Smooth muscle cell (in vitro differentiated cells): Measurements from ENCODE around the gene COG2. TPM values are rescaled to one million over a fixed set of nuclear protein-coding genes. Genes with fewer than 3 reads are reported as not detected.

Experiments
- DNase-seq: peaks from one replicate; lab custom pipeline; 2025; ENCODE audit not compliant: unreplicated experiment; lab: John Stamatoyannopoulos, UW
- H2AFZ ChIP-seq: fragments of 200-600 bp; sonication (generic); 2 replicates; pipeline ENCODE4 v1.6.0; 2016; ENCODE audit warnings: antibody characterized with exemption, low read depth, mild to moderate bottlenecking
- H3F3A ChIP-seq: fragments of 200-600 bp; sonication (generic); 2 replicates; pipeline ENCODE4 v1.6.0; 2017; ENCODE audit warnings: antibody characterized with exemption, low read depth
- H3K27ac ChIP-seq: fragments of 200-600 bp; sonication (generic); 2 replicates; pipeline ENCODE4 v1.5.1; 2016; ENCODE audit warnings: low read depth, mild to moderate bottlenecking
- H3K27me3 ChIP-seq: fragments of 200-600 bp; sonication (generic); 2 replicates; pipeline ENCODE4 v1.6.1; 2016; ENCODE audit warnings: low read depth, mild to moderate bottlenecking
- H3K36me3 ChIP-seq: fragments of 200-600 bp; sonication (generic); 2 replicates; pipeline ENCODE4 v1.5.1; 2016; ENCODE audit warnings: low read depth
- H3K4me1 ChIP-seq: fragments of 200-600 bp; sonication (generic); 2 replicates; pipeline ENCODE4 v1.5.1; 2016; ENCODE audit warnings: low read depth
- H3K4me2 ChIP-seq: fragments of 200-600 bp; sonication (generic); 2 replicates; pipeline ENCODE4 v1.6.0; 2016; ENCODE audit warnings: mild to moderate bottlenecking
- H3K4me3 ChIP-seq: fragments of 200-600 bp; sonication (generic); 2 replicates; pipeline ENCODE4 v1.5.1; 2016; ENCODE audit warnings: mild to moderate bottlenecking
- H3K79me2 ChIP-seq: fragments of 200-600 bp; sonication (generic); 2 replicates; pipeline ENCODE4 v1.6.0; 2016; ENCODE audit warnings: low read depth, mild to moderate bottlenecking
- H3K9ac ChIP-seq: fragments of 200-600 bp; sonication (generic); 2 replicates; pipeline ENCODE4 v1.6.0; 2016; ENCODE audit warnings: low read depth
- H3K9me3 ChIP-seq: fragments of 200-600 bp; sonication (generic); replicated peaks from 2 replicates; pipeline ENCODE4 v1.5.1; 2016; ENCODE audit warnings: low read depth
- H4K20me1 ChIP-seq: fragments of 200-600 bp; sonication (generic); 2 replicates; pipeline ENCODE4 v1.6.0; 2016; ENCODE audit warnings: low read depth
- WGBS: methylation state at CpG from one replicate; pipeline ENCODE4 v1.1.7; 2016; ENCODE audit warnings: low lambda C conversion rate; 5-methylcytosine and 5-hydroxymethylcytosine counted together
- polyA plus RNA-seq: library from polyadenylated mRNA; unstranded; fragments of >200 nt; fragmentation: Nextera tagmentation; extraction: Ambion mirVana; gene quantifications from 2 replicates; pipeline ENCODE4 v1.2.1, GENCODE V29; 2016
- total RNA-seq: library from RNA; depleted of rRNA; stranded (reverse); fragments of >200 nt; gene quantifications from 2 replicates; pipeline ENCODE4 v1.2.3, GENCODE V29; 2014
- TF ChIP-seq, protein P1 (sequence below): fragments of 200-600 bp; sonication (generic); IDR thresholded peaks from 2 replicates; pipeline ENCODE4 v1.5.1; 2017; ENCODE audit warnings: borderline replicate concordance, mild to moderate bottlenecking, antibody characterized with exemption; ENCODE audit not compliant: insufficient read depth, poor library complexity, severe bottlenecking

Gene COG2
- total and polyA plus RNA-seq, 2 experiments from 2014 or later = 16.5 to 23.8 TPM

DNA sequence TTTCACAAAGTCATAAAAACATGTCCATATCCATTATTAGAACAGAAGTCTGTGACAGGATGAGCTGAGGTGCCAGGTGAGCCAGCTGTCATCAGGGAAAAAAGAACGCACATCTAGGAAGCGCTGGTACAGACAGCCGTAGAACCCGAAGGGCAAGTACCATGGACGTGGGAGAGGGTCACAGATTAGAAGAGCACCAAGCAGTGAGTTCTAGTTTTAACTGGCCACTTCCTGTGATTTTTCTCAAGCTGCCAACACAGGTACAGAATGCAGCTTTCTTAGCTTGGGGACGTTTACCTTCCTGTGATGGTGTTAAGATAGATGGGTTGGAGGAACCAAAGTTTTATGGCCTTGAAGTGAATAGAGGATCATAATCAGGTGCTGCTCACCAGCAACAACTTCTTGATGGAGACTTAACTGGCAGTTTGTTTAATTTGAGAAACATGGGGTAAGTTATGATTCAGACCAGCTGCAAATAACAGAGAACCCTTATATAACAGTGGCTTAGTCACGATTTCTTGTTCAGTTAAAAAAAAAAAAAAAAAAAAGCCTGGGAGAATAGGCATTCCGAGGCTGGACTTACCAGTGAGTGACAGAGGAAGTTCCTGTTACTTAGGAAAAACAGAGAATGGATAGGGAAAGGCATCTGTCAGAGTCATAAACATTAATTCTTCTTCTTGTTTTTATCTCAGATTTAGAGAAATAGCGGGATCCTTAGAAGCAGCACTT lies 40.8 kb downstream of the COG2 start:
- WGBS = 88% methylated on average over 9 of the region's 9 CpGs
- no peaks in the 10 kb centered on the region for H3K27me3 ChIP-seq
- H3K4me3 ChIP-seq = no peak overlapping the region
- no peaks in the 10 kb centered on the region for H3K79me2 ChIP-seq
- no peak overlapping the region for H3K27ac ChIP-seq
- no peaks in the 10 kb centered on the region for H3F3A ChIP-seq
- no peak overlapping the region for H2AFZ ChIP-seq
- H3K4me2 ChIP-seq = no peak overlapping the region
- no peaks in the 10 kb centered on the region for H3K9me3 ChIP-seq
- no peaks in the 10 kb centered on the region for H4K20me1 ChIP-seq
- H3K36me3 ChIP-seq = peaks cover 9% of the 10 kb centered on the region
- TF ChIP-seq, protein P1, sequence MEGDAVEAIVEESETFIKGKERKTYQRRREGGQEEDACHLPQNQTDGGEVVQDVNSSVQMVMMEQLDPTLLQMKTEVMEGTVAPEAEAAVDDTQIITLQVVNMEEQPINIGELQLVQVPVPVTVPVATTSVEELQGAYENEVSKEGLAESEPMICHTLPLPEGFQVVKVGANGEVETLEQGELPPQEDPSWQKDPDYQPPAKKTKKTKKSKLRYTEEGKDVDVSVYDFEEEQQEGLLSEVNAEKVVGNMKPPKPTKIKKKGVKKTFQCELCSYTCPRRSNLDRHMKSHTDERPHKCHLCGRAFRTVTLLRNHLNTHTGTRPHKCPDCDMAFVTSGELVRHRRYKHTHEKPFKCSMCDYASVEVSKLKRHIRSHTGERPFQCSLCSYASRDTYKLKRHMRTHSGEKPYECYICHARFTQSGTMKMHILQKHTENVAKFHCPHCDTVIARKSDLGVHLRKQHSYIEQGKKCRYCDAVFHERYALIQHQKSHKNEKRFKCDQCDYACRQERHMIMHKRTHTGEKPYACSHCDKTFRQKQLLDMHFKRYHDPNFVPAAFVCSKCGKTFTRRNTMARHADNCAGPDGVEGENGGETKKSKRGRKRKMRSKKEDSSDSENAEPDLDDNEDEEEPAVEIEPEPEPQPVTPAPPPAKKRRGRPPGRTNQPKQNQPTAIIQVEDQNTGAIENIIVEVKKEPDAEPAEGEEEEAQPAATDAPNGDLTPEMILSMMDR = no peak
- no peak overlapping the region for H3K9ac ChIP-seq
- no peaks in the 10 kb centered on the region for H3K4me1 ChIP-seq
- no peak for DNase-seq

DNA sequence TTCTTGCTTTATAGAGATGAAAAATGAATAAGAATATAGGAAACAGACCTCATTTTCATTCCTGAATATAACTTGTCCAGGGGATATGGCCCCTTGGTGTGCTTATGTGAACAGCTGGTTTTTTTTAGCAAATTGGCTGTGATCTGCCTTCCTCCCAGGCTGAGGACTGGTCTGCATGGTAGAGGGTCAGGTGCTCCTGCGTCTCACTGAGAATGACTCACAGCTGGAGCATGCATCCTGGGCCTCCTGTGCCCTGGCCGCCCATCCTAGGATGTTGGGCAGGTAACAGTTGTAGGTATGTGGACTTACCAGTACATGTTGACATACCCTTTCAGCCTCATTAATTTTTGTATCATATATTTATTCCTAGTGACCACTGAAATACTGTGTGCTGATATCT lies 41.9 kb downstream of the COG2 start:
- Histone ChIP-seq H4K20me1 (no peaks in the 10 kb centered on the region), H3K4me2 (no peak overlapping the region), H3K4me3 (no peak overlapping the region), H3K4me1 (no peaks in the 10 kb centered on the region), H3K9me3 (no peaks in the 10 kb centered on the region), H3K36me3 (peaks cover 9% of the 10 kb centered on the region), H3K9ac (no peak overlapping the region), H3K27me3 (no peaks in the 10 kb centered on the region), H3F3A (no peaks in the 10 kb centered on the region), H3K79me2 (no peaks in the 10 kb centered on the region), H2AFZ (no peak overlapping the region), H3K27ac (peak overlapping the region; percentile 16)
- DNase-seq = no peak
- TF ChIP-seq, protein P1 = no peak
- WGBS = 71% methylated on average over 2 of the region's 2 CpGs

DNA sequence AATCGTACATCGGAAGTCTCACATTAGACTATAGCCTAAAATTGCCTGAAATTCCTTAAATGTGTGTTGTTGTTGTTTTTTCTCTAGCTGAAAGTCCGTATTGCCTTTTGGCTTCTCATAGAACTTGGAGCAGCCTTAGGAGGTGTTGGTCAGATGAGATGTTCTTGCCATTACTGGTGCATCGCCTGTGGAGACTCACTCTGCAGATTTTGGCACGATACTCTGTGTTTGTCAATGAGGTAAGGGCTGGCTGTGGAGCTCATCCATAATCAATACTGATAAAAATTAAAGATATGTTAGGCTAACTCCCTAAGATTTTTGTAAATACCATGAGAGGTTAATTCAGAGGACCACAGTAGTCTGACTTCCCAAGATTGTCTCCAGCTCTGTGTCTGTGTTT lies 42.7 kb downstream of the COG2 start:
- Histone ChIP-seq H3K4me2 (no peak overlapping the region), H4K20me1 (no peaks in the 10 kb centered on the region), H3K36me3 (peaks cover 9% of the 10 kb centered on the region), H3K79me2 (no peaks in the 10 kb centered on the region), H3K4me3 (no peak overlapping the region), H3K27ac (no peak overlapping the region), H2AFZ (no peak overlapping the region), H3K4me1 (no peaks in the 10 kb centered on the region), H3K27me3 (no peaks in the 10 kb centered on the region), H3F3A (no peaks in the 10 kb centered on the region), H3K9me3 (no peaks in the 10 kb centered on the region), H3K9ac (no peak overlapping the region)
- TF ChIP-seq, protein P1 = no peak
- WGBS = 97% methylated on average over 5 of the region's 5 CpGs
- no peak for DNase-seq

DNA sequence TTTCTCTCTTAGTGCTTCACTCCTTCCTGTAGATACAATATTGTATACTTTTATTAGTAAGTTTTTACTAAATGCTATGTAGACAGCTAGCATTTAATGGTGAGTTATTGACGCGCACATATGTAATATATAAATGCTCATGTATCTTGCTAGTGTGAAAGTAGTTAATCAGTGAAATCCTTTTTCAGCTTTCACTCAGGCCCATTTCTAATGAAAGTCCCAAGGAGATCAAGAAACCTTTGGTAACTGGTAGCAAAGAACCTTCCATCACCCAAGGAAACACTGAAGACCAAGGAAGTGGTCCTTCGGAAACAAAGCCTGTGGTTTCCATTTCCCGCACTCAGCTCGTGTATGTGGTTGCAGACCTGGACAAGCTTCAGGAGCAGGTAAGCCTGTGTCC lies 44.5 kb downstream of the COG2 start:
- no peaks in the 10 kb centered on the region for H3F3A ChIP-seq
- no peak overlapping the region for H3K4me3 ChIP-seq
- no peak overlapping the region for H3K4me2 ChIP-seq
- no peaks in the 10 kb centered on the region for H4K20me1 ChIP-seq
- H3K4me1 ChIP-seq = no peaks in the 10 kb centered on the region
- H3K9ac ChIP-seq = no peak overlapping the region
- WGBS = 88% methylated on average over 5 of the region's 5 CpGs
- DNase-seq = no peak
- no peak overlapping the region for H2AFZ ChIP-seq
- H3K9me3 ChIP-seq = no peaks in the 10 kb centered on the region
- H3K27ac ChIP-seq = no peak overlapping the region
- TF ChIP-seq, protein P1 = no peak
- H3K79me2 ChIP-seq = no peaks in the 10 kb centered on the region
- H3K36me3 ChIP-seq = peaks cover 9% of the 10 kb centered on the region
- no peaks in the 10 kb centered on the region for H3K27me3 ChIP-seq
